Panc1 (cell line): ENCODE measurements around the gene VPS16. TPM values are rescaled to one million over a fixed set of nuclear protein-coding genes. Genes with fewer than 3 reads are reported as not detected.

Source experiments
- ATAC-seq: fragments of 200-7000 bp; cut with Tn5 transposase; 2 replicates; pipeline ENCODE4 v1.9.1; 2020; ENCODE audit warnings: mild to moderate bottlenecking, moderate library complexity
- BruUV-seq: library from RNA; stranded (reverse); fragments of 400-500 nt; replicated peaks from 2 replicates; lab custom pipeline; 2021; lab: Mats Ljungman, UMichigan
- CTCF ChIA-PET: fragments of 300-600 bp; sonication (Branson Sonifier 250); formaldehyde crosslinking; loops from one replicate; lab custom pipeline; 2022; ENCODE audit warnings: antibody characterized with exemption; lab: Charles Lee
- POLR2A ChIA-PET: fragments of 300-600 bp; sonication (Branson Sonifier 250); formaldehyde crosslinking; loops from one replicate; lab custom pipeline; 2022; ENCODE audit warnings: antibody characterized with exemption; lab: Charles Lee
- DNase-seq: peaks from one replicate; pipeline ENCODE4 v3.0.0-alpha.2; 2010; ENCODE audit warnings: low read depth, low spot score
- H3K27ac ChIP-seq: 2 replicates; pipeline ENCODE4 v1.5.1; 2011; ENCODE audit warnings: mild to moderate bottlenecking, low read length, inconsistent platforms
- H3K27me3 ChIP-seq: fragments of 200-500 bp; sonication (Bioruptor generic); 2 replicates; pipeline ENCODE4 v1.6.0; 2014; ENCODE audit warnings: low read length, inconsistent platforms; ENCODE audit not compliant: control insufficient read depth, insufficient read depth
- H3K36me3 ChIP-seq: fragments of 200-500 bp; sonication (Bioruptor generic); 2 replicates; pipeline ENCODE4 v1.5.1; 2014; ENCODE audit warnings: inconsistent platforms, mild to moderate bottlenecking, low read length, moderate library complexity; ENCODE audit not compliant: control insufficient read depth, insufficient read depth
- H3K4me1 ChIP-seq: 2 replicates; pipeline ENCODE4 v1.5.1; 2011; ENCODE audit warnings: inconsistent platforms, mild to moderate bottlenecking, low read length, moderate library complexity; ENCODE audit not compliant: control insufficient read depth, insufficient read depth
- H3K4me3 ChIP-seq, 2 experiments: 2 replicates each; pipeline ENCODE4 v1.5.1; 2011 to 2012; ENCODE audit warnings: low read depth in 2 of 2, low read length in 2 of 2, mild to moderate bottlenecking in 2 of 2, inconsistent platforms in 1 of 2, moderate library complexity in 1 of 2
- H3K9me3 ChIP-seq: fragments of 200-500 bp; sonication (Bioruptor generic); 2 replicates; pipeline ENCODE4 v1.5.1; 2014; ENCODE audit warnings: low read depth, mild to moderate bottlenecking, inconsistent platforms, low read length, moderate library complexity; ENCODE audit not compliant: control insufficient read depth, insufficient read depth
- POLR2AphosphoS5 ChIP-seq: IDR thresholded peaks from 2 replicates; pipeline ENCODE4 v1.6.1; 2012; ENCODE audit warnings: mild to moderate bottlenecking, low read depth, low read length, moderate library complexity
- SIN3A ChIP-seq: IDR thresholded peaks from 2 replicates; pipeline ENCODE4 v1.6.1; 2012; ENCODE audit warnings: low read depth, mild to moderate bottlenecking, low read length, moderate library complexity, borderline replicate concordance; ENCODE audit not compliant: insufficient read depth
- TCF7L2 ChIP-seq: IDR thresholded peaks from 2 replicates; pipeline ENCODE4 v1.6.1; 2011; ENCODE audit warnings: mild to moderate bottlenecking, low read depth, low read length, inconsistent platforms
- in situ Hi-C: cut with HindIII; loops from 2 replicates; pipeline ENCODE4 v1.10.0; 2016; ENCODE audit warnings: low sequenced_read_pairs, low pct_unique_long_range_greater_than_20kb
- intact Hi-C: fragments of 100-400 bp; cut with micrococcal nuclease; formaldehyde crosslinking; loops from one replicate; pipeline ENCODE4 v1.10.0; 2022; ENCODE audit not compliant: unreplicated experiment
- total RNA-seq: library from RNA; stranded (reverse); gene quantifications from one replicate; pipeline ENCODE4 v1.2.1, GENCODE V29; 2021; ENCODE audit not compliant: unreplicated experiment
- TF ChIP-seq, protein P1 (sequence below), 2 experiments: IDR thresholded peaks; 2 replicates each; pipeline ENCODE4 v1.6.1; 2011 to 2012; ENCODE audit warnings: low read depth in 2 of 2, control low read depth in 1 of 2, low read length in 1 of 2, mild to moderate bottlenecking in 1 of 2, moderate library complexity in 1 of 2; ENCODE audit not compliant: insufficient read depth in 1 of 2
- TF ChIP-seq, protein P2 (sequence below): fragments of 450-650 bp; IDR thresholded peaks from 2 replicates; pipeline ENCODE4 v1.5.1; 2017; ENCODE audit warnings: mild to moderate bottlenecking

VPS16 gene
- total RNA-seq, 1 experiment from 2014 or later: 35.3 TPM

DNA sequence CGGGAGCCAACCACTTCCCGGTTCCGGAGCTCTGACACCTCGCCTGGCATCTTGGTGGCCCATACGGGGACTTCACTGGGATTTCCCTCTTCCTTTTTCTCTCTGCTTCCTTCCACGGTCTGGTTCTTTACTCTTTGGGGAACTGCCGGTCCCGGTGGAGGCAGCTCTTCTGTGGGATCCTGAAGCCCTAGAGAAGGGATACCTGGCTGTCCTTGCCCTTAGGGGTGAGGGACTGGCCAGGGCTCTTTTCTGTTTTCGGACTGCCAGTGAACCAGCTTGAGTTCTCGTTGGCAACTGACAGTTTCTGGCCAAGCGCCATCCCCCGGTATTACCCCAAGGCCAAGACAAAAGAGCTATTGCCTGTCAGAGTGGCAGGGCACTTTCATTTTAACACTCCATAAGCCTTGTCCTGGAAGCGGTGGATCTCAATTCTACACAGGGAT lies 39.2 kb upstream of the VPS16 start:
- Histone ChIP-seq H3K27me3 (peaks cover 7% of the 10 kb centered on the region; the same call in 1 of the 2 replicates), H3K36me3 (no peaks in the 10 kb centered on the region), H3K27ac (no peak overlapping the region), H3K9me3 (no peaks in the 10 kb centered on the region), H3K4me3 (no peak overlapping the region), H3K4me1 (no peaks in the 10 kb centered on the region)
- ATAC-seq: no peak
- no TSS peak for BruUV-seq
- CTCF ChIA-PET: no interaction called here
- TF ChIP-seq, protein P1, sequence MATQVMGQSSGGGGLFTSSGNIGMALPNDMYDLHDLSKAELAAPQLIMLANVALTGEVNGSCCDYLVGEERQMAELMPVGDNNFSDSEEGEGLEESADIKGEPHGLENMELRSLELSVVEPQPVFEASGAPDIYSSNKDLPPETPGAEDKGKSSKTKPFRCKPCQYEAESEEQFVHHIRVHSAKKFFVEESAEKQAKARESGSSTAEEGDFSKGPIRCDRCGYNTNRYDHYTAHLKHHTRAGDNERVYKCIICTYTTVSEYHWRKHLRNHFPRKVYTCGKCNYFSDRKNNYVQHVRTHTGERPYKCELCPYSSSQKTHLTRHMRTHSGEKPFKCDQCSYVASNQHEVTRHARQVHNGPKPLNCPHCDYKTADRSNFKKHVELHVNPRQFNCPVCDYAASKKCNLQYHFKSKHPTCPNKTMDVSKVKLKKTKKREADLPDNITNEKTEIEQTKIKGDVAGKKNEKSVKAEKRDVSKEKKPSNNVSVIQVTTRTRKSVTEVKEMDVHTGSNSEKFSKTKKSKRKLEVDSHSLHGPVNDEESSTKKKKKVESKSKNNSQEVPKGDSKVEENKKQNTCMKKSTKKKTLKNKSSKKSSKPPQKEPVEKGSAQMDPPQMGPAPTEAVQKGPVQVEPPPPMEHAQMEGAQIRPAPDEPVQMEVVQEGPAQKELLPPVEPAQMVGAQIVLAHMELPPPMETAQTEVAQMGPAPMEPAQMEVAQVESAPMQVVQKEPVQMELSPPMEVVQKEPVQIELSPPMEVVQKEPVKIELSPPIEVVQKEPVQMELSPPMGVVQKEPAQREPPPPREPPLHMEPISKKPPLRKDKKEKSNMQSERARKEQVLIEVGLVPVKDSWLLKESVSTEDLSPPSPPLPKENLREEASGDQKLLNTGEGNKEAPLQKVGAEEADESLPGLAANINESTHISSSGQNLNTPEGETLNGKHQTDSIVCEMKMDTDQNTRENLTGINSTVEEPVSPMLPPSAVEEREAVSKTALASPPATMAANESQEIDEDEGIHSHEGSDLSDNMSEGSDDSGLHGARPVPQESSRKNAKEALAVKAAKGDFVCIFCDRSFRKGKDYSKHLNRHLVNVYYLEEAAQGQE (IDR thresholded peaks at IDR 0.05; ENCODE audit: insufficient read depth in 1 of 2, low read depth in 2 of 2, low read length in 1 of 2): no peak
- TF ChIP-seq POLR2AphosphoS5: no peak
- intact Hi-C loops: no loop called here
- in situ Hi-C loops: no loop called here
- POLR2A ChIA-PET: no interaction called here
- DNase-seq: no peak

DNA sequence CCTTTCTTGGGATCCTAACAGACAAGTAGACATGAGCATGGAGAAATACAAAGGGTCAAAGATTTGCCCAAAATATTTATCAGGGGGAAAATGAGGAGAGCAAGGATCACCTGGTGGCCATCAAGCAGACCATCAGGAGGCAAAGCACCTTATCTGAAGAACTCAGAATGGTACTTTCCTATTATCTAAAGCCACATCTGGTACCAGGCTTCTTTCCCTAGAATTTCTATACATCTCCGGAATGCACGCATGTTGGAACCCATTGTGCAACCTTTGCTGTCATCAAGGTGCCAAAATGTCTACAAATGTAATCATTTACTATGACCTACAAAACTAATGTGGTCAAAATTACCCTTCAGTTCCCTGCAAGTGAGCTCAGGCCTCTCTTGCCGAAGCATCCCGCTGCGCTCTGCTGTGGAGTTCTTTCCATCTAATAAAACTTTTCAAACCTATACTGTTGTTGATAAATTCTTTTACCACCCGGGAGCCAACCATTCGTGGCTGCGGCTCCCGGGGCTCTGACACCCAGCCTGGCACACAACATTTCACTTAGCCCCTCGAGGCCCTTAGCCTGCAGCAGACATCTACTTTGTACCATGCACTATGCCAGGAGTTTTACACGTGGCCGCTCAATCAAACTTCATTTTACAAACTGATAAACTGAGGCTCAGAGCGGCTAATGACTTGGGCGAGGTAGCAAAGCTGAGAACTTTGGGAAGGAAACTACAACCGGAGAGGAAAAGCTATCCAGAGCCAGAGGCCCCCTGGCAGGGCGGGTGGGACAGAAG lies 36.3 kb upstream of the VPS16 start:
- no TSS peak for BruUV-seq
- Histone ChIP-seq H3K27ac (no peak overlapping the region), H3K36me3 (no peaks in the 10 kb centered on the region), H3K4me1 (no peaks in the 10 kb centered on the region), H3K27me3 (peaks cover 7% of the 10 kb centered on the region; the same call in 1 of the 2 replicates), H3K9me3 (no peaks in the 10 kb centered on the region), H3K4me3 (no peak overlapping the region)
- ChIA-PET CTCF (no interaction called here), POLR2A (no interaction called here)
- ATAC-seq: no peak
- TF ChIP-seq SIN3A (no peak), POLR2AphosphoS5 (no peak), TCF7L2 (no peak)
- TF ChIP-seq, protein P2, sequence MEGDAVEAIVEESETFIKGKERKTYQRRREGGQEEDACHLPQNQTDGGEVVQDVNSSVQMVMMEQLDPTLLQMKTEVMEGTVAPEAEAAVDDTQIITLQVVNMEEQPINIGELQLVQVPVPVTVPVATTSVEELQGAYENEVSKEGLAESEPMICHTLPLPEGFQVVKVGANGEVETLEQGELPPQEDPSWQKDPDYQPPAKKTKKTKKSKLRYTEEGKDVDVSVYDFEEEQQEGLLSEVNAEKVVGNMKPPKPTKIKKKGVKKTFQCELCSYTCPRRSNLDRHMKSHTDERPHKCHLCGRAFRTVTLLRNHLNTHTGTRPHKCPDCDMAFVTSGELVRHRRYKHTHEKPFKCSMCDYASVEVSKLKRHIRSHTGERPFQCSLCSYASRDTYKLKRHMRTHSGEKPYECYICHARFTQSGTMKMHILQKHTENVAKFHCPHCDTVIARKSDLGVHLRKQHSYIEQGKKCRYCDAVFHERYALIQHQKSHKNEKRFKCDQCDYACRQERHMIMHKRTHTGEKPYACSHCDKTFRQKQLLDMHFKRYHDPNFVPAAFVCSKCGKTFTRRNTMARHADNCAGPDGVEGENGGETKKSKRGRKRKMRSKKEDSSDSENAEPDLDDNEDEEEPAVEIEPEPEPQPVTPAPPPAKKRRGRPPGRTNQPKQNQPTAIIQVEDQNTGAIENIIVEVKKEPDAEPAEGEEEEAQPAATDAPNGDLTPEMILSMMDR: no peak
- TF ChIP-seq, protein P1 (IDR thresholded peaks at IDR 0.05; ENCODE audit: insufficient read depth in 1 of 2, low read depth in 2 of 2, low read length in 1 of 2): no peak
- intact Hi-C loops: no loop called here
- in situ Hi-C loops: no loop called here
- no peak for DNase-seq
